Activated naive CD4-positive, alpha-beta T cell treated with anti-CD3 and anti-CD28 coated beads, Interleukin-2, amount 10 ng/mL, durations not matched to agents 7 days and 5 days (primary cell): ENCODE results near the gene MYH15.

Experiments used
- CTCF ChIA-PET: fragments of 350-600 bp; sonication (Branson Sonifier 250); formaldehyde crosslinking; loops from one replicate; lab custom pipeline; 2021; ENCODE audit warnings: antibody characterized with exemption; lab: Charles Lee
- DNase-seq: peaks from one replicate; pipeline ENCODE4 v3.0.0-alpha.2; 2020
- H3K27ac Mint-ChIP-seq: one replicate; pipeline ENCODE4 v1.8.0; 2021; ENCODE audit warnings: mild to moderate bottlenecking, moderate library complexity, mixed read lengths
- H3K27me3 Mint-ChIP-seq: one replicate; pipeline ENCODE4 v1.8.0; 2021; ENCODE audit warnings: mild to moderate bottlenecking, mixed read lengths
- H3K36me3 Mint-ChIP-seq: one replicate; pipeline ENCODE4 v1.8.0; 2021; ENCODE audit warnings: mixed read lengths
- H3K4me1 Mint-ChIP-seq: one replicate; pipeline ENCODE4 v1.8.0; 2021; ENCODE audit warnings: mixed read lengths
- H3K4me3 Mint-ChIP-seq: one replicate; pipeline ENCODE4 v1.8.0; 2021; ENCODE audit warnings: mild to moderate bottlenecking, moderate library complexity, mixed read lengths
- H3K9me3 Mint-ChIP-seq: one replicate; pipeline ENCODE4 v1.8.0; 2021; ENCODE audit warnings: mixed read lengths

MYH15 gene

DNA sequence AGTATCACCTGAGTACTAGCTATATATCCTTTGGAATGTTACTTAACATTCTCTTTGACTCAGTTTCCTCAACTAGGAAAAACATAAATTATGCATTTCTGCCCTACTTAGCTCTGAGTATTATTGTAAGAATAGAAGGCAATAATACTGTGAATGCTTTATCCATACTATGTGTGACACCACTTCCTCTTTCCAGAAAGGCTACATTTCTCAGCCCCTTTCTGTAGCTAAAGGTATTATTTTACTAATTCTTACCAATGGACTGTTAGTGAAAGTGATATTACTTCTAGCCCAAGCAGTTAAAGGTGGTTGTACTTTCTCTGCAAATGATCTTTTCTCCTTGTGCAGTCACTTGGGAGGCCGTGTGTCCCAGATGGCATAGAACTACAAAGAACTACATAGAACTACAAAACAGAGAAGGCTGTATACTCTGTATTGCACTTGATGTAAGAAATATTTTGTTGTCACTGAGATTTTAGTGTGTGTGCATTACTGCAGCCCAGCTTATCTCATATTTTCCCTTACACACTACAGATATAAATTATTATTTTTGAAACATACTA is 35.1 kb downstream of the MYH15 start:
- Mint-ChIP-seq H3K9me3 (no peaks in the 10 kb centered on the region), H3K4me1 (peaks cover 7% of the 10 kb centered on the region), H3K4me3 (no peak overlapping the region), H3K36me3 (no peaks in the 10 kb centered on the region), H3K27me3 (peaks cover 8% of the 10 kb centered on the region), H3K27ac (no peak overlapping the region)
- DNase-seq, result no peak
- CTCF ChIA-PET, result interaction anchor here (1.0 to 4.1 kb wide), 4 partner anchors 33 to 623 kb away, joined by 3 to 31 read pairs (median 4); no protein-coding TSS in a partner anchor

DNA sequence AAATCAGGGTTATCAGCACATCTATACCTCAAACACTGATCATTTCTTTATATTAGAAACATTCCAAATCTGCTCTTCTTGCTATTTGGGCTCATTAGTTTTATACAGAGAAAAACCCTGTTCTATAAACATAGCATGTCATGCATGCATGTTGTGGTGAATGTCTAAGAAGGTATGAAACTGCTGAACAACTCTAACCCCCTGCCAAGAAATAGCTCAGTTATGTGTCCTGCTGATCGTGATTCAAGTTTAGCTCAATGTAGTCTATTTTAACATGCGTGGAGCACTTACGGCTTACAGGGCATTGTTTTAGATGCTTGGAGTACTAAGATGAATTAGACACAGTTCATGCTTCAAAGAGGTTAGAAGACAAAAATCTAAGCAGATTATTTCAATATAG is 35.8 kb downstream of the MYH15 start:
- CTCF ChIA-PET, result interaction anchor here (1.0 to 4.1 kb wide), 2 partner anchors 312 to 322 kb away, joined by 4 to 31 read pairs; no protein-coding TSS in a partner anchor
- no peak overlapping the region for H3K27ac Mint-ChIP-seq
- DNase-seq, result no peak
- H3K36me3 Mint-ChIP-seq, result no peaks in the 10 kb centered on the region
- H3K4me3 Mint-ChIP-seq, result no peak overlapping the region
- peaks cover 8% of the 10 kb centered on the region for H3K27me3 Mint-ChIP-seq
- H3K4me1 Mint-ChIP-seq, result peaks cover 7% of the 10 kb centered on the region
- no peaks in the 10 kb centered on the region for H3K9me3 Mint-ChIP-seq

DNA sequence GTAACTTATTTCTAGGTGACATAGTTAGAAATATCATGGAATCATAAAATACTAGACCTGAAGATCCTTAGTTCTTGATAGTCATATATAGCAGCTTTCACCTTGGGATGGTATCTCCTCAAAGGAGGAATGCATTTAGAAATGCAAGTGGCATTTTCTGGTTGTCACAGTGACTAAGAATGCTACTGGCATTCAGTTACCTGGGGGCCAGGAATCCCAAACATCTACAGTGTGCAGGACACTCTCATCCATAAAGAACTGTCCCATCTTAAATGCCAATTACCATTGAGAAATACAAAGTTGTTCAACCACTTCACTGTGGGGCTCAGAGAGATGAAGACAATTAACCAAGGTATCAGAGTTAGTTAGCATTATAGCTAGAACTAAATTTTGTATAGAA is 36.7 kb downstream of the MYH15 start:
- no peak for DNase-seq

DNA sequence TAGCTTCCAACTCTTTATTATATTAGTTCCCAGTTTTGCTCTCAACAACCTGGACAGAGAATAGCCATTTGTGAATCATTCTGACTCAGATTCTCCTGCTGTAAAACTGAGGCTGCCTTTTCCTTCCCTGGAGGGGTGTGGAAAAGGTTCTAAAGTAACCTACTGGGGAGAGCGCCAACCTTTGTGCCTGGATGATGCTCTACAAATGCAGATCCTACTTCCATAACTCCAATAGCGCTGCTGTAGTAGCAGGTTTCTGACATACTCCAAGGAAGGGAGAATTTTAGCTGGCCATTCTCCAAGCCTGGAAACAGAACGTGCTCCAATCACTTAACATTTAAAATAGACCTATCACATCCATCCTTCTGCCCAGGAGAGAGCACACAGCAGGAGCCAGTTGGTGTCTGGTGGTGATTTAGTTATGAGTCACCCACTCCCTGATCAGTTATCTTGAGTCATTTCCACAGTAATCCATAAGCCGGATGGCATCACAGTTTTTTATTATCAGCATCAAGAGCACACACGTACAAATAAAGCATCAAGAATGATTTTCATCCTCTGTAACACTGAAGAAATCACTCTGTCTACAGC is 38.3 kb downstream of the MYH15 start:
- Mint-ChIP-seq H3K4me1 (peaks cover 4% of the 10 kb centered on the region), H3K27ac (no peak overlapping the region), H3K36me3 (no peaks in the 10 kb centered on the region), H3K9me3 (no peaks in the 10 kb centered on the region), H3K27me3 (peaks cover 8% of the 10 kb centered on the region), H3K4me3 (no peak overlapping the region)
- no peak for DNase-seq
- CTCF ChIA-PET, result interaction anchor here (0.9 kb wide), 1 partner anchor 551 kb away, joined by 3 read pairs; no protein-coding TSS in a partner anchor

More for the DNA sequence above, 36.7 kb downstream of the MYH15 start:
- H3K27ac Mint-ChIP-seq, result no peak overlapping the region
- CTCF ChIA-PET, result interaction anchor here (0.7 to 4.1 kb wide), 2 partner anchors 64 to 321 kb away, joined by 3 to 31 read pairs; no protein-coding TSS in a partner anchor
- no peak overlapping the region for H3K4me3 Mint-ChIP-seq
- H3K9me3 Mint-ChIP-seq, result no peaks in the 10 kb centered on the region
- peaks cover 8% of the 10 kb centered on the region for H3K27me3 Mint-ChIP-seq
- H3K36me3 Mint-ChIP-seq, result no peaks in the 10 kb centered on the region
- peaks cover 7% of the 10 kb centered on the region for H3K4me1 Mint-ChIP-seq

DNA sequence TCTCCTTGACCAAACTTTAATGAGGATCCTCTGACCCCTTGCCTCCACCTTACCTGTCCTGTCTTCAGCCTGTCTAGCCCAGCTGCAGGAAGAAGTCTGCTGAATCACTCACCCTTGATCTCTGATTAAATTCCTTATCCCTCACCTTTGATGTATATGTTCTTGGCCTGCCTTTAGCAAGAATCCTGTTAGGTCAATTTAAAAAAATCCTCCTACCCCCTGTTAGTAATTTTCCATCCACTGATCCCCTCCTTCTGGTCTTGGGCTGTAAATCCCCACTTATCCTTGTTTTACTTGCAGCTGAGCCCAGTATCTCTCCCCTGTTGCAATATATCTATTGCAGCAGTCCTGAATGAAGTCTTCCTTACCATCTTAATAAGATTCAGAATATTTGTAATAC is 39.0 kb downstream of the MYH15 start:
- Mint-ChIP-seq H3K4me1 (no peaks in the 10 kb centered on the region), H3K9me3 (no peaks in the 10 kb centered on the region), H3K36me3 (no peaks in the 10 kb centered on the region), H3K4me3 (no peak overlapping the region), H3K27me3 (peaks cover 8% of the 10 kb centered on the region), H3K27ac (no peak overlapping the region)
- CTCF ChIA-PET, result interaction anchor here (0.9 to 1.6 kb wide), 2 partner anchors 318 to 552 kb away, joined by 3 read pairs; no protein-coding TSS in a partner anchor
- DNase-seq, result no peak

DNA sequence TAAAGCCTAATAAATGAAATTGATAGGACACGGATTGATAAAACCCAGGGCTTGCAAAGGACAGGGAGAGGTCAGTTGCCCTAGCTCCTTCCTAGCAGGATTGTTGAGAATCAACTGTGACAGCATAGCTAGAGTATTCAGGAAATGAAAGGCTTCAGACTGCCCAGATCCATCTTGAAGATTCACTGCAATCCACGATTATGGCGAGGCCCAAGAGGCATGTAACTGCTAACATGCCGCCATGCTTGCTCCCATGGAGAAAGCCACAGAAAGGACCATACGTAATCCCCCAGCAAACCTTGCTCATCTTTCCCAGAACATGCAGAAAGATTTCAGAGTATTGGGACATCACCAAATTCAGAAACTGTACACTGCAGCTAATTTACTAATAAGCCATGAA is 41.3 kb downstream of the MYH15 start:
- no peak for DNase-seq
- H3K27ac Mint-ChIP-seq, result no peak overlapping the region
- H3K36me3 Mint-ChIP-seq, result no peaks in the 10 kb centered on the region
- peaks cover 8% of the 10 kb centered on the region for H3K27me3 Mint-ChIP-seq
- CTCF ChIA-PET, result interaction anchor here (1.7 kb wide), 1 partner anchor 8 kb away, joined by 6 read pairs; no protein-coding TSS in a partner anchor
- H3K4me1 Mint-ChIP-seq, result no peaks in the 10 kb centered on the region
- H3K4me3 Mint-ChIP-seq, result no peak overlapping the region
- no peaks in the 10 kb centered on the region for H3K9me3 Mint-ChIP-seq

DNA sequence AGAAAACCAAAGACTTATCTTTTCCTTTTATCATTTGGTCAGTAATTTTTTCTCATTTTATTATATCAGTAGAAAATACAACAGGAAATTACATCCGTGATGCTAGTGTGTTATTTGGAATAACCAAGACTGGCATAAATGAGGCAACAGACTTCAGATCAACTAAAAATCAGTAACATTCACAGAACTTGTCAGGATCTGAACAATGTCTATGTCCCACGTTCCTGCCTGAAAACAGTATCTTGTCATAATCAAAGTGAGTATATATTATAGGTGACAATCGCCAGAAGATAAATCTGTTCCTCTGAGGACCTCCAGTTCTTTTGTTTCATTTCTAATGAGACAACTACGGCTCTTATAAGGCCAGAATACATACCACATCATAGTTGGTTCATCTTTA is 41.8 kb downstream of the MYH15 start:
- no peaks in the 10 kb centered on the region for H3K36me3 Mint-ChIP-seq
- H3K27me3 Mint-ChIP-seq, result peaks cover 8% of the 10 kb centered on the region
- DNase-seq, result no peak
- CTCF ChIA-PET, result interaction anchor here (1.7 kb wide), 1 partner anchor 9 kb away, joined by 6 read pairs; no protein-coding TSS in a partner anchor
- H3K4me3 Mint-ChIP-seq, result no peak overlapping the region
- H3K9me3 Mint-ChIP-seq, result no peaks in the 10 kb centered on the region
- no peak overlapping the region for H3K27ac Mint-ChIP-seq
- H3K4me1 Mint-ChIP-seq, result no peaks in the 10 kb centered on the region

DNA sequence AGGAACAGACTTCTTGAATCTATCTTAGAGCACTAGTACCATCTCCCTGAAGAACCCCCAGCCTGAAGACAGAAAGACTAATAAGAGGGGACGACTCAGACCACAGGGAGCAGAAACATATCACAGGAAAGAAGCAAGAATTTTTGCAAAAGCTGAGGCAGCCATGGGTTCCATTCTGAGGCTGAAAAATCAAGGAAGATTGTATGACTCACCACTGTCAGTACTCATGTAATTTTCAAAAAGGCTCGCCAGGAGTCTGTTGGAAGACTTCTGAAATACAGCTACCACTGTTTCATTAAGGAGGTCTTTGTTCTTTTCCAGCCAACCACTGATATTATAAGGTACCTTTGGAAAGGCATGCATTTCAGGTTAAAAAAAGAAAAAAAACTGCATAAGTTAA is 47.5 kb downstream of the MYH15 start:
- no peak overlapping the region for H3K4me3 Mint-ChIP-seq

DNA sequence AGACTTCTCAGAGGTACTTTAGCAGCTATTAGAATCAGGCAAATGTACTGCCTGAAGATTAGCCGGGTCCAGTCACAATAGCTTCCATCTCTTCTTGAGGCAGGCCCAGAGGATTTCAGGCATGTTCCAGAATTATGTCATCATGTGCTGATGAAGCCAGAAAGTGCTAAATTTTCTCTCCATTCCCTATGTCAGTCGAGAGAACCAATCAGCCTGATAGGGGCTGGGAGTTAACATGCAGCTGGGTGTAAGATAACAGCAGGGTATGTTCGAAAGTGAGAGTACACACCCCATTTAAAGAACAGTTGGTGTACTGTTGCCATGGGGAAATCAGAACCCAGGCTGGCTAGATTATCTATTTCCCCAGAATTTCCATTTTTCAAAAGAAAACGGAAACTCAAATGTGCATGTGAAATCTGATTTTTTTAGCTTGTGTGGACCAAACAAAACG is 48.7 kb downstream of the MYH15 start:
- Mint-ChIP-seq H3K4me1 (no peaks in the 10 kb centered on the region), H3K9me3 (no peaks in the 10 kb centered on the region), H3K4me3 (no peak overlapping the region), H3K36me3 (no peaks in the 10 kb centered on the region), H3K27me3 (peaks cover 17% of the 10 kb centered on the region), H3K27ac (no peak overlapping the region)
- no peak for DNase-seq
- CTCF ChIA-PET, result interaction anchor here (1.0 kb wide), 1 partner anchor 16 kb away, joined by 3 read pairs; no protein-coding TSS in a partner anchor

More for the DNA sequence above, 47.5 kb downstream of the MYH15 start:
- Mint-ChIP-seq H3K27me3 (peaks cover 12% of the 10 kb centered on the region), H3K4me1 (no peaks in the 10 kb centered on the region), H3K27ac (no peak overlapping the region), H3K36me3 (no peaks in the 10 kb centered on the region), H3K9me3 (no peaks in the 10 kb centered on the region)
- CTCF ChIA-PET, result interaction anchor here (0.6 to 1.0 kb wide), 2 partner anchors 15 to 182 kb away, joined by 3 read pairs; no protein-coding TSS in a partner anchor
- no peak for DNase-seq

DNA sequence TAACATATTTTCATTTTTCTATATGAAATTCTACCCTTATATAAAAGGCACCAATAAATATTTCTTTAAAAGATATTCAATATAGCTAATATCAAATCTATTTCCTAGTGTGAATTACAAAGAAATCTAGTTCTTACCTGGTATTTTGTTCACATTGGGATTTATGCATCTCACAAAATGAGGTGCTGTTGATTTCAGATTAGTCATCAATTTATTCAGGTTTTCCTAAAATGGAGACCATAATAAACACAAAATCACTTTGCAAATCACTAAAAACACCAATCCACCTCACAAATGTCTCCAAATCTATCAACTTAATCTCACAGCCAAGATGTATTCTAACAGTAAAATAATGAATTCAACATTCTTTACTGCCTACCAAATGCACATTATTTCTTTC is 51.2 kb downstream of the MYH15 start:
- no peak overlapping the region for H3K27ac Mint-ChIP-seq
- H3K4me1 Mint-ChIP-seq, result no peaks in the 10 kb centered on the region
- H3K9me3 Mint-ChIP-seq, result no peaks in the 10 kb centered on the region
- CTCF ChIA-PET, result no interaction called here
- H3K4me3 Mint-ChIP-seq, result no peak overlapping the region
- peaks cover 21% of the 10 kb centered on the region for H3K27me3 Mint-ChIP-seq
- no peak for DNase-seq
- no peaks in the 10 kb centered on the region for H3K36me3 Mint-ChIP-seq

DNA sequence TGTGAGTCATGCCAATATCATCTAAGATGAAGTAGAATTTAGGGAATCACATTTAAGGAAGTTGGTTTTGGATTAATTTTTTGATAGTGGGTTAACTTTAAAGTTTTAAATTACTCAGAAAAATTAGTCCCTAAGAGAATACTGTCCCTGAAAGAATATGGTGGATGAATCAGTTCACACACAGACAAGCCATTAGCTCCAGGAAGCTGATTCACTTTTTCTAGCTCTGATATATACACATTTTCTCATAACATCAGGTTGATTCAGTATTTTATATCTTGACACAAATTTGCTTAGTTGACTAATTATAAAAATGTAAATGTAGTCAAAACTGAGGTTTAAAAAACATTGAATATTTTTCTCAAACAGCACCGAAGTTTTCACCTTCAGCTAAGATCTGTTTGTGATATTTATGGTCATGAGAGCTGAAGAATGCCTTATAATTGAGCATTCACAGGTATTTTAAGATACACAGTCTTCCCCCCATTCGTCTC is 55.1 kb downstream of the MYH15 start:
- Mint-ChIP-seq H3K27ac (no peak overlapping the region), H3K4me1 (no peaks in the 10 kb centered on the region), H3K9me3 (no peaks in the 10 kb centered on the region)

DNA sequence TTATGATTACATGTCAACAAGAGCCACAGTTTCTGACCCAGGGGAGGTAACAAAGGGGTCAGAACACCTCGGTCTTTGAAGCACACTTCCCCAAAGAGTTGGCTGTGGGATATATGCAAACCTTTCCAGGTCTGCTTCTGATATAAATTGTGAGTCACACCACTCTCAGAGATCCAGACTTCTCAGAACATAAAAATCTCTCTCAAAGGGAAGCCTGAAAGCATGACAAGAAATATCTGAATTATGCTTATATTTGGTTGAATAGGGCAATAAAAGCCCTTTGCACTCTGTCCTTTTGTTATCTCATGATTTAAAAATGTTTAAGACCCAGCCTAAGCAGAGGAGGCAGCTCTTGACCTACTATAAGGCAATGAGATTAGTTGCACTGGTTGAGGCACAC is 56.8 kb downstream of the MYH15 start:
- H3K27ac Mint-ChIP-seq, result no peak overlapping the region
- H3K4me1 Mint-ChIP-seq, result no peaks in the 10 kb centered on the region
- peaks cover 3% of the 10 kb centered on the region for H3K36me3 Mint-ChIP-seq
- H3K9me3 Mint-ChIP-seq, result peaks cover 2% of the 10 kb centered on the region
- peaks cover 12% of the 10 kb centered on the region for H3K27me3 Mint-ChIP-seq
- no peak overlapping the region for H3K4me3 Mint-ChIP-seq
- DNase-seq, result no peak
- CTCF ChIA-PET, result no interaction called here

More for the DNA sequence above, 55.1 kb downstream of the MYH15 start:
- DNase-seq, result no peak
- peaks cover 17% of the 10 kb centered on the region for H3K27me3 Mint-ChIP-seq
- CTCF ChIA-PET, result no interaction called here
- H3K36me3 Mint-ChIP-seq, result no peaks in the 10 kb centered on the region
- no peak overlapping the region for H3K4me3 Mint-ChIP-seq

DNA sequence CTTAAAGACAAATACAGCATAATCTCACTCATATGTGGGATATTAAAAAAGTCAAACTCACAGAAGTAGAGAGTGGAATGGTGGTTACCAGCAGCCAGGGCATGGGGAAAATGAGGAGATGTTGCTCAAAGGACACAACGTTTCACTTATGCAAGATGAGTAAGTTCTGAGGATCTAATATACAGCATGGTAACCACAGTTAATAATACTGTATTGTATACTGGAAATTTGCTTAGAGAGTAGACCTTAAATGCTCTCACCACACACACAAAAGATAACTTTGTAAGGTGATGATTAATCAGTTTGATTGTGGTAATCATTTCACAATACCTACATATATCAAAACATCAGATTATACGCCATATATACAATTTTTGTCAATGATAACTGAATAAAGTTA is 60.0 kb downstream of the MYH15 start:
- Mint-ChIP-seq H3K4me3 (no peak overlapping the region), H3K36me3 (peaks cover 10% of the 10 kb centered on the region), H3K27me3 (peaks cover 10% of the 10 kb centered on the region), H3K4me1 (no peaks in the 10 kb centered on the region), H3K27ac (no peak overlapping the region), H3K9me3 (peaks cover 11% of the 10 kb centered on the region)
- CTCF ChIA-PET, result no interaction called here
- no peak for DNase-seq

DNA sequence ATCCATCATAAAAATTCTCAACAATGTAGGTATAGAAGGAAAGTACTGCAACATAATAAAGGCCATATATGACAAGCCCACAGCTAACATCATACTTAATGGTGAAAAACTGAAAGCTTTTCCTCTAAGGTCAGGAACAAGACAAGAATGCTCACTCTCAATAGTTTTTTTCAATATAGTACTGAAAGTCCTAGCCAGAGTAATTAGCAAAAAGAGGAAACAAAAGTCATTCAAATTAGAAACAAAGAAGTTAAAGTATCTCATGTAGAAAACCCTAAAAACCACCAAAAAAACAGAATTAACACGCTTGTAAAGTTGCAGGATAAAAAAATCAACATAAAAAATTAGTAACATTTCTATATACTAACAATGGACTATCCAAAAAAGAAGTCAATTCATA is 61.8 kb downstream of the MYH15 start:
- CTCF ChIA-PET, result interaction anchor here (0.8 to 1.2 kb wide), 2 partner anchors 38 to 45 kb away, joined by 3 read pairs; no protein-coding TSS in a partner anchor
- DNase-seq, result no peak
- Mint-ChIP-seq H3K27me3 (peaks cover 6% of the 10 kb centered on the region), H3K36me3 (peaks cover 10% of the 10 kb centered on the region), H3K4me1 (no peaks in the 10 kb centered on the region), H3K27ac (no peak overlapping the region), H3K9me3 (peaks cover 14% of the 10 kb centered on the region), H3K4me3 (no peak overlapping the region)
